GM12892 (cell line): ENCODE results near the gene RTL3.

ENCODE experiments used
- POLR2A ChIP-seq: IDR thresholded peaks from 2 replicates; pipeline ENCODE4 v1.6.1; 2011; ENCODE audit warnings: low read depth, low read length, control low read depth
- POLR2AphosphoS5 ChIP-seq: IDR thresholded peaks from 2 replicates; pipeline ENCODE4 v1.6.1; 2011; ENCODE audit warnings: low read depth, low read length, control low read depth

- TF ChIP-seq POLR2A: no peak
- no peak for TF ChIP-seq POLR2AphosphoS5
Observed at GRCh38 chrX:78673246-78673645, 14.1 kb upstream of the RTL3 start.
